Stimulated activated CD4-positive, alpha-beta T cell treated with anti-CD3 and anti-CD28 coated beads, Interleukin-15, amount 100 ng/mL, for 48 hours (primary cell): ENCODE measurements around the gene ERMARD.

ENCODE experiments used
- DNase-seq, 2 donors: peaks; one replicate each; pipeline ENCODE4 v3.0.0-alpha.2; 2020; ENCODE audit warnings: low read depth in 2 of 2

ERMARD gene

GRCh38 chr6:169802790-169803189 lies 51.4 kb downstream of the ERMARD start:
- no peak for DNase-seq

DNA sequence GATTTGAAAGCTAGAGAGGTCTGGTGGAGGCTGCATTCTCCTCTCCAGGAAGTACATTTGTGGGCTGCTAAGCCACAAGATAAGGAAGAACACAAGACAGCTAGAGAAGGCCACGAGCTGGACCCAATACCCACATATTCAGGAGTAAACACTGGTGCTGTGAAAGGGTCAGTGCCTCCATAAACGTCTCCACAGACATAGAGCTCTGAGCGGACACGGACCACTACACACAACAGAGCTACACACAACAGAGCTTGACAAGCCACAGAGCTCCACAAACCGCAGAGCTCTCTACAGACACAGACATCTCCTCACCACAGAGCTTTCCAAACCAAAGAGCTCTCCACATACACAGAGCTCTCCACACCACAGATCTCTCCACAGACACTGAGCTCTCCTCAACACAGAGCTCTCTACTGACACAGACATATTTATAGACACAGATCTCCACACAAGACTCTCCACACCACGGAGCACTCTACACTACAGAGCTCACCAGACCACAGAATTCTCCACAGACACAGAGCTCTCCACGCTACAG lies 51.9 kb downstream of the ERMARD start:
- DNase-seq = no peak

DNA sequence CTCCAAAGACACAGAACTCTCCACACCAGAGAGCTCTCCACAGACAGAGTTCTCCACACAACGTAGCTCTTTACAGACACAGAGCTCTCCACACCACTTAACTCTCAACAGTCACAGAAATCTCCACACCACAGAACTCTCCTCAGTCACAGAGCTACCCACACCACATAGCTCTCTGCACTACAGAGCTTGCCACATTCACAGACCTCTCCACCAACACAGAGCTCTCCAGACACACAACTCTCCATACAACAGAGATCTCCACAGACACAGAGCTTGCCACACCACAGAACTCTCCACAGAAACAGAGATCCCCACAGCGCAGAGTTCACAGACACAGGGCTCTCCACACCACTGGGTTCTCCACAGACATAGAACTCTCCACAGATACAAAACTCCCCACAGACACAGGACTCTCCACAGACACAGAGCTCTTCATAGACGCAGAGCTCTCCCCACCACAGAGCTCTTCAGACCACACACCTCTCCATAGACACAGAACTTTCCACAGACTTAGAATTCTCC lies 52.5 kb downstream of the ERMARD start:
- DNase-seq = no peak

- no peak for DNase-seq
These were observed 53.0 kb downstream of the ERMARD start for GRCh38 chr6:169804427-169804826.

DNA sequence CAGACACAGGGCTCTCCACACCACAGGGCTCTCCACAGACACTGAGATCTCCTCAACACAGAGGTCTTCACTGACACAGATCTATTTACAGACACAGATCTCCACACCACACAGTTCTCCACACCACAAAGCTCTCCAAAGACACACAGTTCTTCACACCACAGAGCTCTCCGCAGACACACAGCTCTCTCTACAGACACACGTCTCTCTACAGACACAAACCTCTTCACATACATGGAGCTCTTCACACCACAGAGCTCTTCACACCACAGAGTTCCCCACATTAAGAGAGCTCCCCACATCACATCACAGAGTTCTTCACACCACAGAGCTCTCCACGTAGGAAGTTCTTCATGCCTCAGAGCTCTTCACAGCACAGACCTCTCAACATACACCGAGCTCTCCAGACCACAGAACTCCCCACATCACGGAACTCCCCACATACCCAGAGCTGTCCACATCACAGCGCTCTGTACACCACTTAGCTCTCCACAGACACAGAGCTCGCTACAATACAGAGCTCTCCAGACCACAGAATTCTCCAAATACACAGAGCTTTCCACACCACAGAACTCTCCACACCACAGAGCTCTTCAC lies 53.9 kb downstream of the ERMARD start:
- no peak for DNase-seq

DNA sequence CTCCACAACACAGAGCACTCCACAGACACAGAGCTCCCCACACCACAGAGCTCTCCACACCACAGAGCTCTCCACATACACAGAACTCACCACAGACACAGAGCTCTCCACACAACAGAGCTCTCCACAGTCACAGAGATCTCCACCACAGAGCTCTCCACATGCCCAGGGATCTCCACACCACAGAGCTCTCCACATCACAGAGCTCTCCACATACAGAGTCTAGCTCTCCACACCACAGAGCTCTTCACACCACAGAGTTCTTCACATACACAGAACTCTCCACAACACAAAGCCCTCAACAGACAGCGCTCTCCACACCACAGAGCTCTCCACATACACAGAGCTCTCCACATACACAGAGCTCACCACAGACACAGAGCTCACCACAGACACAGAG lies 55.3 kb downstream of the ERMARD start:
- no peak for DNase-seq

DNA sequence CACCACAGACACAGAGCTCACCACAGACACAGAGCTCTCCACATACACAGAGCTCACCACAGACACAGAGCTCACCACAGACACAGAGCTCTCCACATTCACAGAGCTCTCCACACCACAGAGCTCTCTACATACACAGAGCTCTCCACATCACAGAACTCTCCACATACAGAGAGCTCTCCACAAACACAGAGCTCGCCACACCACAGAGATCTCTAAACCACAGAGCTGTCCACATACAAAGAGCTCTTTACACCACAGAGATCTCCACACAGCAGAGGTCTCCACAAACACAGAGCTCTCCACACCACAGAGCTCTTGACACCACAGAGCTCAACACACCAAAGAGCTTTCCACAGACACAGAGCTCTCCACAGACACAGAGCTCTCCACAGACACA lies 55.8 kb downstream of the ERMARD start:
- DNase-seq = no peak

- DNase-seq = no peak
These were observed 56.5 kb downstream of the ERMARD start for GRCh38 chr6:169807699-169808607.

GRCh38 chr6:169808608-169808967 lies 57.2 kb downstream of the ERMARD start:
- DNase-seq = no peak

DNA sequence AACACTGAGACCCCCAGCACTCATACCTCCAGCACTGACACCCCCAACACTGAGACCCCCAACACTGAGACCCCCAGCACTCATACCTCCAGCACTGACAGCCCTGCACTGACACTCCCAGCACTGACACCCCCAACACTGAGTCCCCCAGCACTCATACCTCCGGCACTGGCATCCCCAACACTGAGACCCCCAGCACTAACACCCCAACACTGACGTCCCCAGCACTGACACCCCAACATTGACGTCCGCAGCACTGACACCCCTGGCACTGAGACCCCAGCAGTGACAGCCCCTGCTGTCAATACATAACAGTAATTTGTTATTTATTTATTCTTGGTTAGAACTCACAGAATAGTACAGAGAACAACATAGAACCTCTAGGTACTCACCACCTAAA lies 58.0 kb downstream of the ERMARD start:
- DNase-seq = no peak

GRCh38 chr6:169810066-169810989 lies 58.9 kb downstream of the ERMARD start:
- DNase-seq = no peak

GRCh38 chr6:169811072-169811471 lies 59.6 kb downstream of the ERMARD start:
- no peak for DNase-seq

- no peak for DNase-seq
These were observed 60.3 kb downstream of the ERMARD start for GRCh38 chr6:169811521-169812256.

GRCh38 chr6:169812257-169812644 lies 60.8 kb downstream of the ERMARD start:
- DNase-seq = no peak

- DNase-seq = no peak
These were observed 62.5 kb downstream of the ERMARD start for GRCh38 chr6:169813969-169814368.

- DNase-seq = no peak
These were observed 64.6 kb downstream of the ERMARD start for GRCh38 chr6:169816054-169816453.

DNA sequence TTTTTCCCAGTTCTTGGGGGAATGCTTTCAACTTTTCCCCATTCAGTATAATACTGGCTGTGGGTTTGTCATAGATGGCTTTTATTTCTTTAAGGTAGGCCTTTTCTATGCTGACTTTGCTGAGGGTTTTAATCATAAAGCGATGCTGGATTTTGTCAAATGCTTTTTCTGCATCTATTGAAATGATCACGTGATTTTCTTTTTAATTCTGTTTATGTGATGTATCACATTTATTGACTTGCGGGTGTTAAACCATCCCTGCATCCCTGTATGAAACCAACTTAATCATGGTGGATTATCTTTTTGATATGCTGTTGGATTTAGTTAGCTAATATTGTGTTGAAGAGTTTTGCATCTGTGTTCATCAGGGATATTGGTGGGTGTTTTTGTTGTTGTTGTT lies 65.6 kb downstream of the ERMARD start:
- no peak for DNase-seq

GRCh38 chr6:169820358-169820757 lies 68.9 kb downstream of the ERMARD start:
- no peak for DNase-seq

GRCh38 chr6:169824021-169824420 lies 72.6 kb downstream of the ERMARD start:
- no peak for DNase-seq

DNA sequence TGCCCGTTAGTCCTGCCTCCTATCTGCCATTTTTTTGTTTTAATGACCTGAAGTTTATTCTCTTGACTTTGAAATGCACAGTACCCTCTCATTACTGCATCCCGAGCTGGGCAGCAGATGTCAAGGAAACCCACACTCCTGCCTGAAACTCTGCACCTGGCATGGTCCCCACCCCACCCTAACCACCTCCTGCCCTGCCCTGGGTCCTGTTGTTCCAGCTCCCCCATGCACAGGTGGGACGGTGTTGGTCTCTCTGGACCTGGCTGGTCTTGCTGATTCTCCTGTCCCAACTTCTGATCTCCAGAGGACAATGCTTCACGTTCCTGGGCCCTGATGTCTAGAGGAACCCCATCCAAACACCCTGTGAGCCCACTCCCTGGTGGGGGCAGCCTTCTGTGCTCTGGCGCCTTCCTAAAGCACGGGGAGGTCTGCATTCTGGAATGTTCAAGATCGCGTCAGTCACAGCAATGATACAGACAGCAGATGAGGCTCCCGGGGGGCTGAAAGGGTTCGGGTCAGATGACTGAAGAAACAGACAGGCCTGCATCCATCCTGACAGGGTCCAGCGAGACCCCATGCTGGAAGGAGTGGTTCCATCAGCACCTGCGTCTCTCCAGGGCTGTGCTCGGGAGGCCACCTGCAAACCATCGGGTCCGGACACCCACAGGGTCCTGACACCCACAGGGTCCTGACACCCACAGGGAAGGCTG lies 73.6 kb downstream of the ERMARD start:
- no peak for DNase-seq
